ENCODE measurements around the gene TPX2. TPM values are rescaled to one million over a fixed set of nuclear protein-coding genes. Genes with fewer than 3 reads are reported as not detected.

Gene TPX2
- total and polyA plus RNA-seq, 2 of the 8 experiments (the other 6 are each of a cell fraction or from before 2014, with no cell fraction given) = 43.6 to 125 TPM

DNA sequence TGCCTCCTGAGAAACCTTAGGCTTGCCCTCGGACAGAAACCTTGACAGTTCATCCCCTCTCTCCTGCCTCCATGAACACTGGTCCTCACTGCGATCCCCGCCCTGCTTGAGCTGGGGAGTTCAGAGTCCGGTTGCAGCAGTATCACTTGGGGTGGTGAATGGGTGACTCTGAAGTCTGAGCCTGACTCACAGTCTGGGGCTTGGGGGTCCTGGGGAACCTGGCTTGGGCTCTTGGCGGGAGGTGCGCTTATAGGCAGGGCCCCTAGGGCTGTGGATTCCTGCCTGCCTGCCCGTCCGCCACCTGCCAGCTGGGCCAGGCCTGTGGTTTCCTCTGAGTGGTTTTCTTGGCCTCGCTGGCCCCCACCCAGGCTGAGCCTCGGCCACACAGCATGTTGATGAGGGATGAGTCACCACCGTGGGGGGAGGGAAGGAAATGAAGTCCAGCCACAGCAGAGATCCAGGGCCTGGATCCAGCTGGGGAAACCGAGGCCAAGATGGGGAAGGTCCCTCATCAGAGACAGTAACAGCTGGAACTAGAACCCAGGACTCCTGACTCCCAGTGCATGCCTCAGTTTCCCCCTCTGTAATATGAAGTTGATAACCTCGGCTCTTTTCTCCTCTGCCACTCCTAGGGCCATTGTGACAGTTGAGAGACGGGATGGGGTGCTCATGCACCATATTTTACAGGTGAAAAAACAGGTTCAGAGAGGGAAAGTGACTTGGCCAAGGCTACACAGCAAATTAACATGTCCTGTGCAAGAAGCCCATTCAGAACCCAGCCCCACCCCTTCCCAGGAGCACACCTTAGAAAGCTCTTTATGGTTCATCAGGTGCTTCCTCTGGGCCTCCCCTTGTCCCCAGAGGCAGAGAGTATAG, 97.1 kb downstream of the TPX2 start:
- peak overlapping the region; percentile 35; the same call in 1 of the 2 replicates for H2BK5ac ChIP-seq (ENCODE audit: low read depth, low read length)
- 79% methylated on average over 14 of the region's 14 CpGs; no CpG with 5 or more reads in 1 of the 2 experiments for WGBS, 2 experiments (ENCODE audit: extremely low coverage in 1 of 2, insufficient coverage in 1 of 2, insufficient read length in 1 of 2, insufficient replicate concordance in 2 of 2, low coverage in 1 of 2, low lambda C conversion rate in 2 of 2, missing lambda C conversion rate in 1 of 2)
- DNase-seq (ENCODE audit: low read depth in 1 of 2, low spot score in 2 of 2) (no peak), FAIRE-seq (no peak)
- H3K14ac ChIP-seq (ENCODE audit: insufficient read length) = no peak overlapping the region
- TF ChIP-seq JUN (IDR thresholded peaks at IDR 0.05; ENCODE audit: low read depth, low read length) = peak; percentile 84
- TF ChIP-seq CTBP2 (IDR thresholded peaks at IDR 0.05; ENCODE audit: borderline replicate concordance, insufficient read depth, insufficient read length, low read length) = no peak
- TF ChIP-seq KDM1A (IDR thresholded peaks at IDR 0.05; ENCODE audit: borderline replicate concordance, low read length) = peak; percentile 85; the same call in 1 of the 2 replicates
- TF ChIP-seq, protein P1, sequence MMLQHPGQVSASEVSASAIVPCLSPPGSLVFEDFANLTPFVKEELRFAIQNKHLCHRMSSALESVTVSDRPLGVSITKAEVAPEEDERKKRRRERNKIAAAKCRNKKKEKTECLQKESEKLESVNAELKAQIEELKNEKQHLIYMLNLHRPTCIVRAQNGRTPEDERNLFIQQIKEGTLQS (IDR thresholded peaks at IDR 0.05; ENCODE audit: insufficient read depth, low read depth, low read length) = peak; percentile 56; the same call in 1 of the 2 replicates
- no peak for TF ChIP-seq TBP (IDR thresholded peaks at IDR 0.05; ENCODE audit: low read depth, low read length)
- TF ChIP-seq, protein P2, sequence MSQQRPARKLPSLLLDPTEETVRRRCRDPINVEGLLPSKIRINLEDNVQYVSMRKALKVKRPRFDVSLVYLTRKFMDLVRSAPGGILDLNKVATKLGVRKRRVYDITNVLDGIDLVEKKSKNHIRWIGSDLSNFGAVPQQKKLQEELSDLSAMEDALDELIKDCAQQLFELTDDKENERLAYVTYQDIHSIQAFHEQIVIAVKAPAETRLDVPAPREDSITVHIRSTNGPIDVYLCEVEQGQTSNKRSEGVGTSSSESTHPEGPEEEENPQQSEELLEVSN (IDR thresholded peaks at IDR 0.05) = peak; percentile 24; the same call in 1 of the 2 replicates
- peak; percentile 97 for TF ChIP-seq JUND (IDR thresholded peaks at IDR 0.05; ENCODE audit: low read length)
- H3K79me1 ChIP-seq (ENCODE audit: low read depth, low read length) = no peaks in the 10 kb centered on the region
- H3K9me3 ChIP-seq (ENCODE audit: insufficient read depth in 2 of 2, low read depth in 1 of 2, low read length in 1 of 2) = no peaks in the 10 kb centered on the region
- H3K27me3 ChIP-seq (replicated peaks in 1 of 4; ENCODE audit: control insufficient read depth in 3 of 4, extremely low read depth in 1 of 4, insufficient read depth in 3 of 4, low read length in 3 of 4) = no peaks in the 10 kb centered on the region
- H3K79me2 ChIP-seq (ENCODE audit: control insufficient read depth in 1 of 2, insufficient read depth in 2 of 2, low read length in 2 of 2) = no peaks in the 10 kb centered on the region
- no peaks in the 10 kb centered on the region for H3K23me2 ChIP-seq (ENCODE audit: low read depth, low read length)
- peaks cover 0 to 17% (median 16%) of the 10 kb centered on the region in 4 experiments; a peak in 6 of 7 replicates for H3K4me1 ChIP-seq (replicated peaks in 1 of 4; ENCODE audit: control insufficient read depth in 3 of 4, insufficient read depth in 4 of 4, low read length in 3 of 4)
- peak overlapping the region; percentile 72; the same call in 1 of the 2 replicates for H2BK15ac ChIP-seq (ENCODE audit: low read length)
- no peak overlapping the region; a peak in 1 of 7 replicates for H3K9ac ChIP-seq (replicated peaks in 1 of 4; ENCODE audit: extremely low read depth in 1 of 4, low read depth in 3 of 4, low read length in 3 of 4)
- ChIA-PET POLR2A (ENCODE audit: partially characterized antibody) (no interaction called here), CTCF (ENCODE audit: partially characterized antibody) (interaction anchor here (1.2 to 7.3 kb wide), 6 partner anchors 12 to 200 kb away, joined by 3 to 111 read pairs (median 14); partner anchors contain the start of gene PDRG1)
- peak overlapping the region; percentile 1 for H4K91ac ChIP-seq (replicated peaks; ENCODE audit: insufficient read length, low read length)
- H3K36me3 ChIP-seq (ENCODE audit: control insufficient read depth in 2 of 4, insufficient read depth in 4 of 4, low read length in 3 of 4) = no peaks in the 10 kb centered on the region
- H2AFZ ChIP-seq (ENCODE audit: low read length) = no peak overlapping the region
- H3K18ac ChIP-seq (ENCODE audit: extremely low read depth, low read length) = peak overlapping the region; percentile 19; the same call in 1 of the 2 replicates
- no peak overlapping the region for H3K56ac ChIP-seq (replicated peaks; ENCODE audit: insufficient read length, low read depth, low read length)
- no peak overlapping the region for H3K4me3 ChIP-seq (ENCODE audit: extremely low read depth in 1 of 4, insufficient read depth in 2 of 4, low read depth in 3 of 4, low read length in 4 of 4)
- no peaks in the 10 kb centered on the region for H4K20me1 ChIP-seq (replicated peaks in 1 of 2; ENCODE audit: control insufficient read depth in 1 of 2, insufficient read depth in 2 of 2, low read length in 2 of 2)
- H2BK12ac ChIP-seq (ENCODE audit: low read depth, low read length) = peak overlapping the region; percentile 80; the same call in 1 of the 2 replicates
- H2AK5ac ChIP-seq (ENCODE audit: low read depth, low read length) = no peak overlapping the region
- H2BK20ac ChIP-seq (ENCODE audit: low read length) = peak overlapping the region; percentile 72; the same call in 1 of the 2 replicates
- no peak overlapping the region for H4K5ac ChIP-seq (ENCODE audit: insufficient read length, low read depth, low read length)
- no peak overlapping the region for H2BK120ac ChIP-seq (replicated peaks; ENCODE audit: low read depth, low read length)
- no peak overlapping the region; the same call in 1 of the 2 replicates for H4K8ac ChIP-seq (ENCODE audit: extremely low read depth, insufficient read depth, low read length)
- H3K4ac ChIP-seq (replicated peaks; ENCODE audit: insufficient read length, low read depth, low read length) = no peak overlapping the region
- no peak overlapping the region for H3K4me2 ChIP-seq (ENCODE audit: insufficient read depth in 1 of 2, low read depth in 2 of 2, low read length in 2 of 2)
- H3K23ac ChIP-seq (ENCODE audit: insufficient read length) = no peak overlapping the region
- no peak overlapping the region for H3K27ac ChIP-seq (ENCODE audit: low read depth, low read length)
